HG03139 (cell line): ENCODE measurements around the gene ZNF518B.

ENCODE experiments used
- ATAC-seq: cut with Tn5 transposase; IDR thresholded peaks from one replicate; pipeline ENCODE4 v1.9.1; 2021; ENCODE audit not compliant: unreplicated experiment

Gene ZNF518B

DNA sequence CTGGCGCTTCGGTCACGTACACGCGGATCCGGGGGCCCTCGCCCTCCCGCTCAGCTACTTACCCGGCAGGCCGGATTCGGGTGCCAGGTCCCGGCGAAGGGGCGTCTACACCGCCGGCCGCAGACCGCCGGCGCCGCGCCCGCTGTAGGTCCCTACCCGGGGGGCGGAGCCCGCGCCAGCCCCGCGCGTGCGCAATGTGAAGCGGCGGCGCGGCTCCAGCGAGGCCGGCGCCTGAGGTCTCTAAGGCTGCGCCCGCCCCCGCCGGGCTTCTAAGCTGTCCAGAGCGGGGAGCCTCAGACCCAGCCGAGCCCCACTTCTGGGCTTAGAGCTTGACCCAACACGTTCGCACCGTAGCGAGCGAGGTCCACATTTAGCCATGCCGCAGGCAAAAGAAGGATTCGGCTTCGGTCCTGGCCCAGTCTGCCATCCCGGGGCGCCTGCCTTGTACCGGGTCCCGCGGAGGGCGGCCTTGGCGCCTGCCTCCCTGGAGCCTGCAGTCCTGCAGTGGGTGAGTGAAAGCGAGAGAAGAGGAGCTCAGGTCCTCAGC is at the start of gene ZNF518B:
Gene ZNF518B (minus strand): TSS at position 172 of the 547 bp plus-strand sequence. CDS start 11,098 bp downstream, outside the sequence.
- peak; percentile 68 for ATAC-seq

- ATAC-seq = no peak
Observed at GRCh38 chr4:10506077-10506476, 48.9 kb upstream of the ZNF518B start.

GRCh38 chr4:10504570-10505179 is 47.4 kb upstream of the ZNF518B start:
- no peak for ATAC-seq

DNA sequence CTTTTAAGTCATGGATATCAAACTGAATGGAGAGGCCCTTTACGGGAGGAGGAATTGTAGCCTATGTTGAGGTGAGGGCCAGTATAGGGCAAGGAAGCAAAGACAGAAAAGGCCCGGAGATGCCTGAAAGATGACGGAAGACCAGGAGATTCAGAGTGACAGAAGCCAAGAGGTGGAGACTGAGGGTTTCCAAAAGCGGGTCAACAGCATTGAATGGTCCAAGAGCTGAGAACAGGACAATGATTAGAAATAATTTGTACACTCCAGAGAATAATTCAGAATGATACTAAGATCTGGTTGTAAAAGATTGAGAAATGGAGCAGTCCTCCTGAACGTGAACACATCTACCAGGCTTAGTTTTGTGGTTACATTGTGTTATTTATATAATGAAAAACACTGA is 45.5 kb upstream of the ZNF518B start:
- no peak for ATAC-seq

DNA sequence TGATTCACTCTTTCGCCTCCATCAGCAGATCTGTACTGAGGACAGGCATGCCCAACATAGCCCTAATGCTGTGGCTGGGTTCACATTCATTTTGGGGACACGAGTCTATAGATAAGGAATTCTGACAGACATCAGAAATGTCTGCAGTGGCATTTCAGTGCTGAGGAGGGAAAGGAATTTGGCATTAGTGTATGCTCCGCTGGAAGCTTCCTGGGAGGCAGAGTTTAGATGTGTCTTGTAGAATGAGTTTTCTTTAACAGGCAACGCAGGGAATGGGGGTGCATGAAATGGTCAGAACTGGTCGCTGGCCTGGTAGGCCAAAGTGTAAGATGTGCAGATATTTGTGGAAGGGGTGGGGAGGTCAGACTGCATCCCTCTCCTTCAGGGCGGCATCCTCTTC is 43.5 kb upstream of the ZNF518B start:
- no peak for ATAC-seq

GRCh38 chr4:10496200-10496599 is 39.0 kb upstream of the ZNF518B start:
- no peak for ATAC-seq

DNA sequence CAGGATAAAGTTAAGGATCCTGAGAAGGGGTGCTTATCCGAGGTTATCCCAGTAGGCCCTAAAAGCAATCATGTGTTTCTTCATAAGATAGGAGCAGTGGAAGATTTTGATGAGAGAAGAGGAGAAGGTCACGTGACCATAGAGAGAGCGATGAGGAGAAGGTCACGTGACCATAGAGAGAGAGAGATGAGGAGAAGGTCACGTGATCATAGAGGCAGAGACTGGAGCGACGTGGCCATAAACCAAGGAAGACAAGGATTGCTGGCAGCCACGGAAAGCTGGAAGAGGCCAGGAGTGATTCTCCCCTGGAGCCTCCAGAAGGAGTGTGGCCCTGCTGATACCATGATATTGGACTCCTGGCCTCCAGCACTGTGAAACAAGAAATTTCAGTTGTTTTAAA is 38.4 kb upstream of the ZNF518B start:
- no peak for ATAC-seq

DNA sequence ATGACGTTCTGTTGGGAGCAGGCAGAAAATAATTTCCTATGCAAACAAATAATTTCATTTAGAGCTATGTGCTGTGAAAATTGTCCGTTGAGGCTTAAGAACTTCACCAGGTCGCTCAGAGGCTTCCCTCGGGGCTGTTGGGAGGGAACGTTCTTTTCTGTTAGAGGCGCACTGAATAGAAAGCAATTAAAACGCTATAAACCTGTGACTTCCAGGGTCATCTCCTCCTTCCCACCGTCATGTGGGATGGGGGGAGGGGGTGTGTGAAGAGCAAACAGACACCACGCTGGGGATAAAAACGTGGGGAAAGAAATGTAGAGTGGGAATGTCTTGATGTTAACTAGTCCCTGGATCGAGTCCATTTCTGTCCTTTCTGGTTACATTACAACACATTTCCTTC is 35.2 kb upstream of the ZNF518B start:
- ATAC-seq = no peak

DNA sequence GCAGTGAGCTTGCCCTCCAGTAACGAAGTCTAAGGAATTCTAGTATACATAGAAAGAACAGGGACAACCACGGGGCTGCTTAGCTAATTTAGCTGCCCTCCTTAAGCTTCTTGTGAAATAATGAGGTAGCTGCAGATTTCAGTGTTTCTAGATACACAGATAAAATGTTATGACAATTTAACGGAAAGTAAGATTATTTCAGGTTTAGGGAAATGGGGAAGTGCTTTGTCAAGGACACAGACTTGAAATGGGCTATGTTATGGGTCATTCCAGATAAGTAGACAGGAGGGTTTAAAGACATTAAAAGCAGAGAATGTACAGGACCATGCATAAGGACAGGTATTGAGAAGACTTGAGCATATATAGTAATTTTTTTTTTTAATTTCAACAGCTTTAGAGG is 34.2 kb upstream of the ZNF518B start:
- ATAC-seq = no peak

GRCh38 chr4:10490996-10491395 is 33.8 kb upstream of the ZNF518B start:
- no peak for ATAC-seq

DNA sequence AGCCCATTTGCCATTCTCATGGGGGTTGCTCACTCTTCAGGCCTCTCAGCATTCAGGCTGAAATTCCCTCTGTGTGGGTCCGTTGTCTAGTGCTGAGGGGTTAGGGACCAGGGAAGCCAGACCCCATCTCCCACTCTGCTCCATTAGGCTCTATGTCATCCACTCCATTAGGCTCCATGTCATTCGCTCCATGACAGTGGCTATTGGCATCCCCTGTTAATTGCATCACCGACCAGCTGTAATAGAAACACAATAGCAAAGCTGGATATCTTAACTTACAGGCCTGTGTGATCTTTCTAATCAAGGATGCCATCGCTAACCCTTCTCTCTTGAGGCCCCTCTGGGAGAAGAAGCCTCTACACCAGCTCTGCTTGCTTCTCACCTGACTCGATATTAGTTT is 25.7 kb upstream of the ZNF518B start:
- ATAC-seq = no peak

DNA sequence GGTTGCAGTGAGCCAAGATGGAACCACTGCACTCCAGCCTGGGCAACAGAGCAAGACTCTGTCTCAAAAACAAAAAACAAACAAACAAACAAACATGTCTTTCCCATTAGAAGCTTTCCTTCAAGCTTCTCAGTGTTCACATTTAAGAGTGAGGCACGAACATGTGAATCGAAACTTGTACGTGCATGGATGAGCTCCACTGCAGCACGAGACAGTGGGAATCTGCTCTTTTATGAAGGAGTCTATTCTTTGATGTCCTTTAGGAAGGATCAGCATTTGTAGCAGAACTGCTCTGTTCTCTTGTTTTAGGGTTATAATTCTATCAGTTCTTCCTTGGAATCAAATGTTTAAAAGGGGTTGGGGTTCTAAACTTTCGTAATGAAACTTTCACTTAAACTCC is 23.4 kb upstream of the ZNF518B start:
- no peak for ATAC-seq

DNA sequence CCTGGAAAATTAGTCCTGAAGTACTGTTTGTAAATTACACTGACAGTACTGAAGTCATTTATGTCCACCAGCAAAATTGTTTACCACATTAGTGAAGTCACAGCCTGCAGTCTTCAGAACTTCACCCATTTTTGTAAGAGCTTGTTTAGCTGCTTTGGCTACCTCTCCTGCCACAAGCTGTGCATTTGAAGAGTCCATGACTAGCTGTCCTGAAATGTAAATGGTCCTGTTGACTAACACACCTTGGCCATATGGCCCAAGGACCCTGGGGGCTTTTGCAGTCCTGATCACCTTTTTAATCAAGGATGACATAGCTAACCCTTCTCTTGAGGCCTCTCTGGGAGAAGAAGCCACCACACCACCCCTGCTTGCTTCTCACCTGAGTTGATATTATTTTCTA is 21.4 kb upstream of the ZNF518B start:
- no peak for ATAC-seq

DNA sequence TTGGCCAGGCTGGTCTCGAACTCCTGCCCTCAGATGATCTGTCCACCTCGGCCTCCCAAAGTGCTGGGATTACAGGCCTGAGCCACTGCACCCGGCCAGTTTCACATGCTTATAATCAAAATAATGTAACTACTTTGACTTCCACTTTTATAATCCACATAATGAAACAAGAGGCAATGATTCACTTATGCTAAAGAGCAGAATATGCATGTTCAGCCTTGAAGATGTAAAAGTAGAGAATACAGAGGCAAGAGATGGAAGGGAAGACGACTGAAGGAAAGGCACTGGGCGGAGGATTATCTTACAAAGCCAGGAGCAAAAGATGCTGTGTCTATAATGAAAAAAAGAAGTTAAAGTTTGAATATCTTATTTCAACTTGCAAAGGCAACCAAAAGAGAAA is 13.3 kb upstream of the ZNF518B start:
- ATAC-seq = no peak

- no peak for ATAC-seq
Observed at GRCh38 chr4:10466161-10466560, 8.9 kb upstream of the ZNF518B start.

DNA sequence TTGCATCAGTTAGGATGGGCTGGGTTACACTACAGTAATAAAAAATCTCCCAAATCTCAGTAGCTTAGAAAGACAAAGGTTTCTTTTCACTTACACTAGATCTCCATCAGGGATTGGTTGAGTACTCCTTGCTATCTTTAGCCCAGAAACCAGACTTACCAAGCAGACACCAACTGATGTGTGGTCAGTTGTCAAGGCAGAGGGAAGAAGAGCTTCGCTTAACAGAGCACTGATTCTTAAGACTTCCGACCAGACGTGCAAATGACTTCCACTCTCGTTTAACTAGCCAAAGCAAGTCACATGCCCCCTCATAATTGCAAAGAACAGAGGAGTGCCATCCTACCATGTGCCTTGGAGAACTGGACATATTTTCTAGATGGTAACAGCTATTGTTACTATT is 5.7 kb upstream of the ZNF518B start:
- no peak for ATAC-seq

- no peak for ATAC-seq
Observed at GRCh38 chr4:10461850-10462400, 4.7 kb upstream of the ZNF518B start.

DNA sequence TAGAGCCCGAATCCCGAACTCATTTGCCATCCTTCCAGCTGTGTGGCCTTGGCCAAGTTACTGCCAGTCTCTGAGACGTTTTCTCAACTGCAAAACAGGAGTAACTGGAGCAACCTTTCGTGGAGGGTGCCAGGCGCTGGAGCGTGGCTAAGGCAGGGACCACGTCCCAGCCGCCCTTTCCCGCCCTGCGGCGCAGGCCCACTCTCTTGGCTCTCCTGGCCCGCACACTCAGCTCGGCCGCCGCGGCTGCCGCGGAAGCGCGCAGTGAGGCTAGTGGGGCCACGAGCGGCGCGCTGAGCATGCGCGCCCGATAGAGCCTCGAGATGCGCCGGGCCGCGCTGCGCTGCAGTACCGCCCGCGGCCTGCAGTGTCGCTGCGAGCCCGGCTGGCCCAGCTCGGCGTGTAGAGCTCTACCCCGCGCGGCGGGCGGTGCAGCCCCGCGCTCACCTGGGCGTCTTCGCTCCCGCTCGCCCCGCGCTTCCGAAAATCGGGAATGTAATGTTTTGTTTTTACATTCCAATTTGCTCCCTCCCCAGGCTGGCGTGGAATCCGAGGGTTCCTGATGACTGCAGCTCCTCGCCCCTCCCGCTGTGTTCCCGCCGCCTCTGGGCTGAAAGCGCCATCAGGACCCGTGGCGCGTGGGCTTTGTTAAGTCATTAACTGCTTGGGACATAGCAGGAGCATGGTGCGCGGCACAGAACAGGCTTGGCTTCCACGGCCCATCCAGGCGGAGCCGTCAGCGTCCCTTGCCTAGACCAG is 4.0 kb upstream of the ZNF518B start:
- ATAC-seq = peak; percentile 86

DNA sequence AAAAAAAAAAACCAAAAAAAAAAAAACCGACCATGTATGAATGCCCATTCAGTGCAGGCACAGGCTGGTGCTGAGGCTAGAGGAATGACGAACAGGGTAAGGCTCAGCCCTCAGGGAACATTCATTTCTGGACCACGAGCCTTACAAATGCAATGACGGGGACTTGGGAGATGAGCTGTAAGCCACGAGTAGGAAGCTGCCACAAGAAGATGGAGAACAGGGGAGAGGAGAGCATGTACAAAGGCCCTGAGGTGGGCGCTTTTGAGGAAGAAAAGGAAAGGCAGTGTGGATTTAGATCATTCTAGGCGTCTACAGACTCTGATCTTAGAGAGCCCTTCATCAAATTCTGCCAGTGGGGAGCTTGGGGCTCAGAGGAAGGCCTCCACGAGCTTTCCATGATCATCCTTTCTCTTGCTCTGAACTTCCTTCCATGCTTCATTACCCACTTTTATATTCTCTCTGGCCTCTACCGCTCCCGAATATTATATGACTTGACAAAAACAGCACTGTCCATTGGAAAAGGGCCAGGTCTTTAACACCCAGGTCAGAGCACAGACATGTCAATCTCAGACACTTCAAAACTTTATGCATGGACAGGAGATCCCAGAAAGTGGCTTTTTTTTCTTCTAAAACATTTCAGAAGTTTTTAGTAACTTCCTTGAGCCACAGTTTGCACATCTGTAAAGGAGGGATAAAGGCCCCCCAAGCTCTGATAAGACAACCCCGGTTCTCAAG is 3.3 kb upstream of the ZNF518B start:
- ATAC-seq = no peak

DNA sequence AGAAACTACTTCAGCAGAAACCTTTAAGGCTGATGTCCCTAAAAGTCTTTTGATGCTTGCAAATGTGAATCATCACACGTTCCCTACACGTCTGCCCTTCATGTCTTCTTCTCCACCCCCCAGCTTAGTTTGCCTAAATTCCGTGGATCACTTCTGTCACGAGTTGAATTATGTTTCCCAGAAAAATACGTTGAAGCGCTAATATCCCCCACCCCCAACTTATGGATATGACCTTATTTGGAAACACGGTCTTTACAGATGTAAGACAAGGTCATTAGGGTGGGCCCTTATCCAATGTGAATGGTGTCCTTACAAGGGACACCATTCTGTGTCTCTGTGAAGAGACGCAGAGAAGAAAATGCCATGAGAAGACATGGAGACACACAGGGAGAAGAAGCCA is 2.1 kb upstream of the ZNF518B start:
- no peak for ATAC-seq

- no peak for ATAC-seq
Observed at GRCh38 chr4:10458177-10458576, 951 bp upstream of the ZNF518B start.
